HepG2 (cell line): ENCODE results near the gene GPN1. TPM values are rescaled to one million over a fixed set of nuclear protein-coding genes. Genes with fewer than 3 reads are reported as not detected.
A peak's percentile ranks its signal among the peaks of the same experiment; 100 is the strongest.

ENCODE experiments used
- ADNP ChIP-seq: sonication (generic); formaldehyde crosslinking; IDR thresholded peaks from 2 replicates; pipeline ENCODE4 v1.4.0; 2020; ENCODE audit warnings: missing genetic modification reagents
- ASH2L ChIP-seq: fragments of 300-600, 200-600 bp; sonication (generic); IDR thresholded peaks from 2 replicates; pipeline ENCODE4 v1.7.0; 2017; ENCODE audit warnings: low read depth, mild to moderate bottlenecking, moderate library complexity, mixed read lengths, low read length; ENCODE audit not compliant: insufficient read length
- CAMTA2 ChIP-seq: sonication (generic); formaldehyde crosslinking; IDR thresholded peaks from 2 replicates; pipeline ENCODE4 v1.4.0; 2020; ENCODE audit warnings: mild to moderate bottlenecking, missing genetic modification reagents, borderline replicate concordance
- CBX5 ChIP-seq: sonication (generic); formaldehyde crosslinking; IDR thresholded peaks from 2 replicates; pipeline ENCODE4 v1.4.0; 2020; ENCODE audit warnings: missing genetic modification reagents, borderline replicate concordance
- CREM ChIP-seq, 2 experiments: sonication (generic) in 1 of 2; formaldehyde crosslinking in 1 of 2; IDR thresholded peaks; 2 replicates each; pipeline versions ENCODE4 v1.4.0 to v1.6.1; 2016 to 2020; ENCODE audit warnings: antibody characterized with exemption in 1 of 2, mild to moderate bottlenecking in 1 of 2, missing genetic modification reagents in 1 of 2
- E2F5 ChIP-seq: sonication (generic); formaldehyde crosslinking; conservative IDR thresholded peaks from 2 replicates; pipeline ENCODE4 v1.4.0; 2020; ENCODE audit warnings: missing genetic modification reagents
- KLF13 ChIP-seq: sonication (generic); formaldehyde crosslinking; IDR thresholded peaks from 2 replicates; pipeline ENCODE4 v1.4.0; 2020; ENCODE audit warnings: mild to moderate bottlenecking, missing genetic modification reagents
- MLLT10 ChIP-seq: sonication (generic); formaldehyde crosslinking; IDR thresholded peaks from 2 replicates; pipeline ENCODE4 v1.4.0; 2020; ENCODE audit warnings: missing genetic modification reagents
- MLXIP ChIP-seq: sonication (generic); formaldehyde crosslinking; IDR thresholded peaks from 2 replicates; pipeline ENCODE4 v1.9.0; 2021; ENCODE audit warnings: missing genetic modification reagents, borderline replicate concordance
- PAXIP1 ChIP-seq: sonication (generic); formaldehyde crosslinking; conservative IDR thresholded peaks from 2 replicates; pipeline ENCODE4 v1.4.0; 2020; ENCODE audit warnings: mild to moderate bottlenecking, missing genetic modification reagents, moderate library complexity
- PTBP1 ChIP-seq: fragments of 200-400 bp; formaldehyde crosslinking; IDR thresholded peaks from 2 replicates; pipeline ENCODE4 v1.6.1; 2018; ENCODE audit warnings: low read length, low read depth; ENCODE audit not compliant: poor library complexity, severe bottlenecking
- RBAK ChIP-seq: sonication (generic); formaldehyde crosslinking; IDR thresholded peaks from 2 replicates; pipeline ENCODE4 v1.5.1; 2020; ENCODE audit warnings: mild to moderate bottlenecking, missing genetic modification reagents
- ZNF547 ChIP-seq: sonication (generic); formaldehyde crosslinking; IDR thresholded peaks from 2 replicates; pipeline ENCODE4 v1.5.1; 2020; ENCODE audit warnings: mild to moderate bottlenecking, missing genetic modification reagents
- ZNF598 ChIP-seq: sonication (generic); formaldehyde crosslinking; IDR thresholded peaks from 2 replicates; pipeline ENCODE4 v1.5.1; 2020; ENCODE audit warnings: mild to moderate bottlenecking, missing genetic modification reagents, borderline replicate concordance
- ZSCAN30 ChIP-seq: sonication (generic); formaldehyde crosslinking; IDR thresholded peaks from 2 replicates; pipeline ENCODE4 v1.5.0; 2020; ENCODE audit warnings: mild to moderate bottlenecking, missing genetic modification reagents
- polyA plus RNA-seq, 8 experiments: library from polyadenylated mRNA; depleted of rRNA in 3 of 8; stranded (reverse) in 7 of 8; unstranded in 1 of 8; fragments of >200 nt; fragmentation: Illumina TruSeq in 4 of 8; extraction: Trizol in 4 of 8; gene quantifications; 2 replicates each; pipeline versions ENCODE4 v1.2.1 to v1.2.3, GENCODE V29; 2011 to 2016; ENCODE audit warnings: low read depth in 4 of 8, missing spikeins in 1 of 8, mixed read lengths in 1 of 8; ENCODE audit not compliant: insufficient read depth in 1 of 8
- total RNA-seq, 5 experiments: library from RNA; depleted of rRNA; stranded (reverse); fragments of >200 nt; fragmentation: Illumina TruSeq; extraction: Trizol; gene quantifications; 2 replicates each; pipeline ENCODE4 v1.2.3, GENCODE V29; 2016; ENCODE audit warnings: low read depth in 1 of 5
- TF ChIP-seq, protein P1 (sequence below): sonication (generic); formaldehyde crosslinking; IDR thresholded peaks from 2 replicates; pipeline ENCODE4 v1.8.1; 2023; ENCODE audit warnings: mild to moderate bottlenecking, moderate library complexity, missing genetic modification reagents
- TF ChIP-seq, protein P2 (sequence below): sonication (generic); formaldehyde crosslinking; IDR thresholded peaks from 2 replicates; pipeline ENCODE4 v1.8.0; 2022; ENCODE audit warnings: mild to moderate bottlenecking, missing genetic modification reagents; ENCODE audit not compliant: insufficient replicate concordance

The GPN1 gene
- total and polyA plus RNA-seq, 2 of the 13 experiments (the other 11 are each of a cell fraction or from before 2014, with no cell fraction given): 54.5 to 62.7 TPM

DNA sequence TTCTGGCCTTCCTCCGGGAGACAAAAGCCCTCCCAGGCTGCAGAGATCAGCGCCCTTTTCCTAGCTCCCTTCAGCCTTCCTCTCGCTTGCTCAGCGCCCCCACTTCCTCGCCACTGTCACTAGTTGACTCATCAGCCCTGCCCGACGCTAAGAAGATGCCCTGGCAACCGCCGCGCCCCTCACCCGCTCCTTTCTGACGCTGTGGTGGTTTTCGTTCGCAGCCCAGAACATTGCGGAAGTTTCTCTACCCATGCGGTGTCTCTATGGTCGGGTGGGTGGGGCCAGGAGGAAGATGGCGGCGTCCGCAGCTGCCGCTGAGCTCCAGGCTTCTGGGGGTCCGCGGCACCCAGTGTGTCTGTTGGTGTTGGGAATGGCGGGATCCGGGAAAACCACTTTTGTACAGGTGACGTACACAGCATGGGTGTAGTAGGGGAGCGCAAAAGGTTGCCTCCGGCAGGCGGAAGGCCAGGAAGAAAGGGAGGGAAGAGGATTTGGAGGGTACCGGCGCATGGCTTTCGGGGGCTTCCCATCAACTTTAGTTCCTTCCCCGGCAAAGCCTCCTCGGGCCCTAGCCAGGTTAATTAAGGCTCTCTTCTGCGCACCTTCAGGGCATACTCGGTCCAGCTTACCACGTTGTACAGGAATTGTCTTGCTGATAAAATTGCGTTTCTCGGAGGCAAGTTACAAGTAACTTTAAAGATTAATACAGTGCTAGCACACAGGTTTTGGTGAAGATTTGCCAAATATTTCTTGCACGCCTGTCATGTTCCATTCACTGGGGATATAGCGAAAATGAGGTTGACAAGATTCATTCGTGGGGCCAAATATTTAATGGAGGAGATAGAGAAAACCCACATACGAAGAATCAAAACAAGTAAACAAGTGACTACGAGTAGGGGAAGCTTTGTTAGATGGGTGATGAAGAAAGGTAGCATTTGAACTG, at the start of gene GPN1, which contains the start of gene CCDC121 (continued):
- TF ChIP-seq MLXIP (CRISPR knock-in tag): no peak
- TF ChIP-seq ASH2L: peak; percentile 95
- TF ChIP-seq, protein P1, sequence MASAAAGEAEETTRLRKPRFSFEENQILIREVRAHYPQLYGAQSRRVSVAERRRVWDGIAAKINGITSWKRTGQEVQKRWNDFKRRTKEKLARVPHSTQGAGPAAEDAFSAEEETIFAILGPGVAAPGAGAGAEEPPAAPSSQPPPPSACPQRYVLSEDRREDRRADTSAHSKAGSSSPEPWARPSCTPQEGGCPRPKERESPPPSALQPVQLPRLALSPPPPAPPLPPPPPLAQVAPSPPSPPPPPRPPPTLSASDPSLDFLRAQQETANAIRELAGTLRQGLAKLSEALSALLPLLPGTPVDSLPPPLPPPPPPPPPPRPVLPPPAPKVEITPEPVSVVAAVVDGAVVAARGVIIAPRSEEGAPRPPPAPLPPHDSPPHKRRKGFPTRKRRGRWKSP: peak; percentile 91
- peak; percentile 82; the same call in 1 of the 2 replicates for TF ChIP-seq ZSCAN30
- TF ChIP-seq ZNF547 (CRISPR knock-in tag): peak; percentile 76
- TF ChIP-seq, protein P2, sequence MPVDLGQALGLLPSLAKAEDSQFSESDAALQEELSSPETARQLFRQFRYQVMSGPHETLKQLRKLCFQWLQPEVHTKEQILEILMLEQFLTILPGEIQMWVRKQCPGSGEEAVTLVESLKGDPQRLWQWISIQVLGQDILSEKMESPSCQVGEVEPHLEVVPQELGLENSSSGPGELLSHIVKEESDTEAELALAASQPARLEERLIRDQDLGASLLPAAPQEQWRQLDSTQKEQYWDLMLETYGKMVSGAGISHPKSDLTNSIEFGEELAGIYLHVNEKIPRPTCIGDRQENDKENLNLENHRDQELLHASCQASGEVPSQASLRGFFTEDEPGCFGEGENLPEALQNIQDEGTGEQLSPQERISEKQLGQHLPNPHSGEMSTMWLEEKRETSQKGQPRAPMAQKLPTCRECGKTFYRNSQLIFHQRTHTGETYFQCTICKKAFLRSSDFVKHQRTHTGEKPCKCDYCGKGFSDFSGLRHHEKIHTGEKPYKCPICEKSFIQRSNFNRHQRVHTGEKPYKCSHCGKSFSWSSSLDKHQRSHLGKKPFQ (CRISPR knock-in tag): no peak
- no peak for TF ChIP-seq RBAK (CRISPR knock-in tag)
- peak; percentile 48 for TF ChIP-seq PAXIP1 (CRISPR knock-in tag)
- peak; percentile 42; the same call in 1 of the 2 replicates for TF ChIP-seq CAMTA2 (CRISPR knock-in tag)
- TF ChIP-seq CREM (IDR thresholded peaks at IDR 0.05): peak; percentile 73
- peak; percentile 21; the same call in 1 of the 2 replicates for TF ChIP-seq CREM (CRISPR knock-in tag; IDR thresholded peaks at IDR 0.05)
- no peak for TF ChIP-seq MLLT10
- TF ChIP-seq E2F5 (CRISPR knock-in tag): no peak; the same call in 1 of the 2 replicates
- TF ChIP-seq CBX5 (CRISPR knock-in tag): peak; percentile 60; the same call in 1 of the 2 replicates
- no peak for TF ChIP-seq KLF13 (CRISPR knock-in tag)
- TF ChIP-seq PTBP1: peak; percentile 70
- peak; percentile 99 for TF ChIP-seq ZNF598 (CRISPR knock-in tag)
- TF ChIP-seq ADNP (CRISPR knock-in tag): no peak
